Endodermal cell (in vitro differentiated cells): ENCODE data around the gene ARHGAP26. TPM values are rescaled to one million over a fixed set of nuclear protein-coding genes. Genes with fewer than 3 reads are reported as not detected.
A peak's percentile ranks its signal among the peaks of the same experiment; 100 is the strongest.

Source experiments
- DNase-seq: peaks from one replicate; pipeline ENCODE4 v3.0.0-alpha.2; 2017
- H3K27ac ChIP-seq: 2 replicates; pipeline ENCODE4 v1.5.1; 2013; ENCODE audit warnings: mild to moderate bottlenecking, low read depth, low read length, moderate library complexity
- H3K27me3 ChIP-seq: 2 replicates; pipeline ENCODE4 v1.6.1; 2013; ENCODE audit warnings: mild to moderate bottlenecking, low read length, moderate library complexity; ENCODE audit not compliant: insufficient read depth, control insufficient read depth, poor library complexity, severe bottlenecking
- H3K36me3 ChIP-seq: 2 replicates; pipeline ENCODE4 v1.7.0; 2013; ENCODE audit warnings: mild to moderate bottlenecking, low read length, moderate library complexity; ENCODE audit not compliant: control insufficient read depth, insufficient read depth
- H3K4me1 ChIP-seq: one replicate; pipeline ENCODE4 v1.7.0; 2013; ENCODE audit warnings: low read length; ENCODE audit not compliant: control insufficient read depth, insufficient read depth
- H3K4me3 ChIP-seq: 2 replicates; pipeline ENCODE4 v1.5.1; 2013; ENCODE audit warnings: mild to moderate bottlenecking, low read length, moderate library complexity
- H3K9ac ChIP-seq: 2 replicates; pipeline ENCODE4 v1.6.1; 2013; ENCODE audit warnings: mild to moderate bottlenecking, low read length, moderate library complexity; ENCODE audit not compliant: poor library complexity, severe bottlenecking; ENCODE audit errors: extremely low read depth
- H3K9me3 ChIP-seq: 2 replicates; pipeline ENCODE4 v1.6.1; 2013; ENCODE audit warnings: mild to moderate bottlenecking, low read length, moderate library complexity; ENCODE audit not compliant: control insufficient read depth
- H3K27ac Mint-ChIP-seq: 2 replicates; pipeline ENCODE4 v1.8.0; 2020; ENCODE audit warnings: mixed read lengths
- H3K27me3 Mint-ChIP-seq: 2 replicates; pipeline ENCODE4 v1.8.0; 2021; ENCODE audit warnings: mild to moderate bottlenecking, mixed read lengths; ENCODE audit not compliant: insufficient read depth
- H3K36me3 Mint-ChIP-seq: 2 replicates; pipeline ENCODE4 v1.8.0; 2020; ENCODE audit warnings: low read depth, mixed read lengths
- H3K4me1 Mint-ChIP-seq: 2 replicates; pipeline ENCODE4 v1.8.0; 2020; ENCODE audit warnings: mixed read lengths
- H3K4me3 Mint-ChIP-seq: 2 replicates; pipeline ENCODE4 v1.8.0; 2020; ENCODE audit warnings: mild to moderate bottlenecking, moderate library complexity, mixed read lengths
- H3K9me3 Mint-ChIP-seq: 2 replicates; pipeline ENCODE4 v1.8.0; 2020; ENCODE audit warnings: mild to moderate bottlenecking, mixed read lengths
- WGBS, 2 experiments: methylation state at CpG; one replicate each; pipeline versions ENCODE4 v1.1.5 to v1.1.7; 2013; ENCODE audit warnings: missing lambda C conversion rate in 2 of 2, mixed read lengths in 1 of 2; ENCODE audit not compliant: insufficient coverage in 1 of 2, insufficient read length in 1 of 2; 5-methylcytosine and 5-hydroxymethylcytosine counted together
- total RNA-seq, 2 donors: library from RNA; stranded (reverse); fragmentation: NEBNext Ultra II Directional in 1 of 2; extraction: Animal tissue kit (Norgen Biotek cat#: 25700) in 1 of 2; gene quantifications; 2 replicates in 1 of 2; 3 replicates in 1 of 2; pipeline ENCODE4 v1.2.1, GENCODE V29; 2021
- TF ChIP-seq, protein P1 (sequence below): fragments of 200-600 bp; sonication (generic); conservative IDR thresholded peaks from 2 replicates; pipeline ENCODE4 v1.5.0; 2021; ENCODE audit warnings: antibody characterized with exemption, mild to moderate bottlenecking

ARHGAP26 gene
- total RNA-seq, 2 donors from 2014 or later = 49.2 to 60.5 TPM

DNA sequence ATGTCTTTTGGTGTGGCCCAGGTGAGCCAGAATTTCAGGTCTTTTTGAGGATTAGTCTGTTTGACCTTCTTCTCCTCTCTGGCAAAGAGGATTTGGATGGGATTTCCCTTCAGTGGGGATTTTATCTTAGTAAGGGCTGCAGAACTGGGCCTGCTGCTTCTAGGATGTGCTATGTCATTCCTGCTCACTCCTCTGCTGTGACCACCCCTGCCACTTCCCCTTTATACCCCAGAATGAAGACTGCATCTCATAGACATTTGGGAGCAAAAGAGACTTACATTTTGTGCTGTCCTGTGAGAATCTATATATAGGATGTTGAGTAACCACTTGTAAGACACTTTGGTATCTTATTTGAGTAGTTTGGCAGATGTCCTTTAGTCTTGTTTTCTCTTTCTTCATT lies 76.2 kb downstream of the ARHGAP26 start:
- Histone ChIP-seq H3K27me3 (no peaks in the 10 kb centered on the region), H3K27ac (no peak overlapping the region), H3K9ac (no peak overlapping the region), H3K9me3 (no peaks in the 10 kb centered on the region), H3K4me1 (peaks cover 20% of the 10 kb centered on the region), H3K36me3 (no peaks in the 10 kb centered on the region), H3K4me3 (no peak overlapping the region)
- DNase-seq = no peak
- Mint-ChIP-seq H3K4me1 (peaks cover 63% of the 10 kb centered on the region), H3K4me3 (peak overlapping the region; percentile 5), H3K27ac (peak overlapping the region; percentile 95), H3K9me3 (no peaks in the 10 kb centered on the region), H3K27me3 (no peaks in the 10 kb centered on the region), H3K36me3 (no peaks in the 10 kb centered on the region)
- TF ChIP-seq, protein P1, sequence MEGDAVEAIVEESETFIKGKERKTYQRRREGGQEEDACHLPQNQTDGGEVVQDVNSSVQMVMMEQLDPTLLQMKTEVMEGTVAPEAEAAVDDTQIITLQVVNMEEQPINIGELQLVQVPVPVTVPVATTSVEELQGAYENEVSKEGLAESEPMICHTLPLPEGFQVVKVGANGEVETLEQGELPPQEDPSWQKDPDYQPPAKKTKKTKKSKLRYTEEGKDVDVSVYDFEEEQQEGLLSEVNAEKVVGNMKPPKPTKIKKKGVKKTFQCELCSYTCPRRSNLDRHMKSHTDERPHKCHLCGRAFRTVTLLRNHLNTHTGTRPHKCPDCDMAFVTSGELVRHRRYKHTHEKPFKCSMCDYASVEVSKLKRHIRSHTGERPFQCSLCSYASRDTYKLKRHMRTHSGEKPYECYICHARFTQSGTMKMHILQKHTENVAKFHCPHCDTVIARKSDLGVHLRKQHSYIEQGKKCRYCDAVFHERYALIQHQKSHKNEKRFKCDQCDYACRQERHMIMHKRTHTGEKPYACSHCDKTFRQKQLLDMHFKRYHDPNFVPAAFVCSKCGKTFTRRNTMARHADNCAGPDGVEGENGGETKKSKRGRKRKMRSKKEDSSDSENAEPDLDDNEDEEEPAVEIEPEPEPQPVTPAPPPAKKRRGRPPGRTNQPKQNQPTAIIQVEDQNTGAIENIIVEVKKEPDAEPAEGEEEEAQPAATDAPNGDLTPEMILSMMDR = no peak

DNA sequence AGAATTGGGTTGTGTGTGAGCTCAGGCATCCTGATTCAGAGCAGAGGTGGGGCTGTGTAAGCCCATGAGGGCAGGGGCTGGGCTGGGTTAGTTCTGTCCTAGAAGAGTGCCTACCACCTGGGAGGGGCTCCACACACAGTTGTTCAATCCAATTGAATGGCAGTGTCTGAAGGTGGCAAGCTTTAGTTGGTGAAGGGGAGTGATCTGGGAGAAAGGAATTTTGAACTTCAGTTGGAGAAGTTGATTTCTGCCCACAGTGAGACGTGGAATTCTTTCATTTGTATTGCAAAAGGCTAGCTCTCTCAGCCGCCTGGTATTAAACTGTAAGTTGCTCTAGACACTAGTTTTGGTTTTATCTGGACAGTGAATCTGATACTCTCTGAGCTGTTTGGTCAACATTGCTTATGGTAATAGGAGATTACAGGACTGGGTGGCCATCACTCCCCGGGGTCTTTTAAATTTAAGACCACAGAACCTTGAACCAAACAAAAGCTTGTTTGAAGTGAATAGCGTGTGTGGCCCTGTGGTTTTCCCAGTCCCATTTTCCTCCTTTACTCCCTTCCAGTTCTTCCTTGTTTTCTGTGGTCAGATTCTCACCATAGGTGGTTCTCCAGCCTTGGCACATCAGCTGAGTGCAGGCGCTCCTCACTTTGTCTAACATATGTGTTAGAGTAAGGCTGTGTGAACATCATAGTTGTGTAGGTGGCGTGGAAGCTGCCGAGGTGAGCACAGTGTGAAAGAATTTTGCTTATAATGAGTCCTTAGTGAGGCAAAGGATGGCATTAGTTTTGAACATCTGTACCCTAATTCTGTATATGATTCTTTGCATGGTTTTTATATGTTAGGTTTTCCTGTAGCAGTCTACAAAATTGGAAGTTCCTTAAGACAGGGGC lies 78.0 kb downstream of the ARHGAP26 start:
- TF ChIP-seq, protein P1 = no peak
- no peak overlapping the region for H3K4me3 ChIP-seq
- H3K36me3 ChIP-seq = no peaks in the 10 kb centered on the region
- Mint-ChIP-seq H3K27ac (peak overlapping the region; percentile 71), H3K9me3 (no peaks in the 10 kb centered on the region), H3K4me1 (peaks cover 72% of the 10 kb centered on the region), H3K36me3 (no peaks in the 10 kb centered on the region), H3K27me3 (no peaks in the 10 kb centered on the region), H3K4me3 (no peak overlapping the region)
- WGBS, 2 experiments = 92 to 96% methylated on average over 5 to 7 of the region's 7 CpGs
- no peak for DNase-seq
- H3K9me3 ChIP-seq = no peaks in the 10 kb centered on the region
- peaks cover 23% of the 10 kb centered on the region for H3K4me1 ChIP-seq
- no peak overlapping the region for H3K27ac ChIP-seq
- no peak overlapping the region for H3K9ac ChIP-seq
- no peaks in the 10 kb centered on the region for H3K27me3 ChIP-seq

DNA sequence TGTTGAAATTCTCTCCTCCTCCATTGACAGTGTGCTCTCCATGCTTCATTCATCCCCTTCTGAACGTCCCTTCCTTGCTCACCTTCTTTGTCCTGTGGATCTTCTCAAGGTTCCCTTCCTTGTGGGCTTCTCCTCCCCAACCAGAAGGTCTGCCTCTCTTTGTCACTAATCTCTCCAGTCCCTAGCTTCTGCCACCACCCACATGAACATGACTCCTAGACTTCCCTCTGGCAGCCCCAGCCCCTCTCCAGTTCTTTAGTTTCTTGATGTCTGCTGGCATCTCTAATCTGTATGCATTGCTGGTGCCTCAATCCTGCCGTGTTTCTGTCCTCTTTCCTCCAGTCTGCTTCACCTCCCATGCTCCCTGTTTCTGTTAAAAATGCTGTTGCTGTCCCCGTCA lies 79.3 kb downstream of the ARHGAP26 start:
- no peaks in the 10 kb centered on the region for H3K36me3 Mint-ChIP-seq
- no peak for DNase-seq
- no peak overlapping the region for H3K4me3 ChIP-seq
- no peaks in the 10 kb centered on the region for H3K36me3 ChIP-seq
- peak overlapping the region; percentile 71 for H3K27ac Mint-ChIP-seq
- H3K4me1 Mint-ChIP-seq = peaks cover 67% of the 10 kb centered on the region
- 84 to 87% methylated on average over 3 of the region's 3 CpGs for WGBS, 2 experiments
- no peaks in the 10 kb centered on the region for H3K9me3 Mint-ChIP-seq
- H3K4me3 Mint-ChIP-seq = no peak overlapping the region
- H3K4me1 ChIP-seq = peaks cover 23% of the 10 kb centered on the region
- no peak overlapping the region for H3K27ac ChIP-seq
- no peaks in the 10 kb centered on the region for H3K27me3 ChIP-seq
- no peaks in the 10 kb centered on the region for H3K27me3 Mint-ChIP-seq
- TF ChIP-seq, protein P1 = no peak
- no peaks in the 10 kb centered on the region for H3K9me3 ChIP-seq
- H3K9ac ChIP-seq = no peak overlapping the region
